HUDEP-2 (cell line): ENCODE measurements around the gene RPRD1A.
A peak's percentile ranks its signal among the peaks of the same experiment; 100 is the strongest.
"Not testable (repeated sequence)": the region's sequence is repeated elsewhere in the genome, so short reads cannot be mapped to it uniquely, and the experiment has no call there.

ENCODE experiments used
- DNase-seq, 76 experiments: peaks; one replicate each; lab custom pipeline; 2025; ENCODE audit not compliant: unreplicated experiment in 76 of 76; lab: John Stamatoyannopoulos, UW

Gene RPRD1A, protein sequence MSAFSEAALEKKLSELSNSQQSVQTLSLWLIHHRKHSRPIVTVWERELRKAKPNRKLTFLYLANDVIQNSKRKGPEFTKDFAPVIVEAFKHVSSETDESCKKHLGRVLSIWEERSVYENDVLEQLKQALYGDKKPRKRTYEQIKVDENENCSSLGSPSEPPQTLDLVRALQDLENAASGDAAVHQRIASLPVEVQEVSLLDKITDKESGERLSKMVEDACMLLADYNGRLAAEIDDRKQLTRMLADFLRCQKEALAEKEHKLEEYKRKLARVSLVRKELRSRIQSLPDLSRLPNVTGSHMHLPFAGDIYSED

GRCh38 chr18:36067055-36067957 is at the start of gene RPRD1A:
Gene RPRD1A (minus strand): TSS chr18:36067559. CDS start chr18:36067404, 155 bp downstream.
- peak; percentile 57 to 100 (median 96) for DNase-seq

- DNase-seq: not testable (repeated sequence)
Observed at GRCh38 chr18:36116771-36117170, 49.4 kb upstream of the RPRD1A start.

DNA sequence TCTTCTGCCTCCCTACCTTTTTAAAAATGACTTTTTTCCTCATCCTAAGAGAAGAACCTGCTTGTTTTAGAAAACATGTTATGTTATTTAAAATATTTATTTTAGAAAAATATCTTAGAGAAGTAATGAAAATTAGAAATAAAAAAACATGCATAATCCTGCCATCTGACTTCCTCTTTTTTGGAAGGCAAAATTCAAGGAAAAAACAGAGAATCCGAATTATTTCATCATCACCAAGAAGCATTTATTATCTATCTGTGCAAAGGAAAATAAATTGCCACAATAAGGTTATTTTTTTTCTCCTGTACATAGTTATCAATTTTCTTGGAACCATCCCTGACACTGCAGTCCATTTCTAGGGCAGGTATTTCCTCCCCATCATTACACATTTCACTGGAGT is 47.4 kb upstream of the RPRD1A start:
- no peak for DNase-seq

- no peak for DNase-seq
Observed at GRCh38 chr18:36114251-36114650, 46.9 kb upstream of the RPRD1A start.

GRCh38 chr18:36112302-36112701 is 44.9 kb upstream of the RPRD1A start:
- DNase-seq: no peak

- DNase-seq: no peak
Observed at GRCh38 chr18:36109737-36110136, 42.4 kb upstream of the RPRD1A start.

GRCh38 chr18:36108601-36109000 is 41.2 kb upstream of the RPRD1A start:
- no peak for DNase-seq

DNA sequence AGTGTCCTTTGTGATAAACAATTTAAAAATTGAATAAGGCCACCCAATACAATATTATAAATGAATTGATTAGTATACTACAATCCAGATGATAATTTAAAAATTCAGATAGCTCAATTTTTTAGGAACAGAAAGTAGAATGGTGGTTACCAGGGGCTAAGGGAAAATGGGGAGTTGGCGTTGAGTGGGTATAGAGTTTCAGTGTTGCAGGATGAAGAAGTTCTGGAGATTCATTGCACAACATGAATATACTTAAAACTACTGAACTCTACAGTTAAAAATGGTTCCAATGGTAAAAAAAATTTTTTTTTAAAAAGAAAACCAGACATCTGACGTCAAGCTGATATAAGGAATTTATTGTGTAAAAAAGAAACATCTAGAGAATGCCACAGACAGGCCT is 40.8 kb upstream of the RPRD1A start:
- DNase-seq: no peak

- DNase-seq: no peak
Observed at GRCh38 chr18:36107477-36107876, 40.1 kb upstream of the RPRD1A start.

DNA sequence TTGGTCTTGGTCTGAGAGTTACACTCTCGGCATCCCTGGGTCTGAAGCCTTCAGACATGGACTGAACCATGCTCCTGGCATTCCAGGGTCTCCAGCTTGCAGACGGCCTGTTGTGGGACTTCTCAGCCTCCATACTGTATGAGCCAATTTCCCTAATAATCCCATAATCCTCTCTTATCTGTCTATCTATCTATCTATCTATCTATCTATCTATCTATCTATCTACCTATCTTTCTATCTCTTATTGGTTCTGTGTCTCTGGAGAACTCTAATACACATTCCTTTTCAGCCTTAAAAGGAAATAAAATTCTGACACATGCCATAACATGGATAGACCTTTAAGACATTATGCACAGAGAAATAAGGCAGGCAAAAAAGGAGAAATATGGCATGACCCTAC is 37.4 kb upstream of the RPRD1A start:
- no peak for DNase-seq

GRCh38 chr18:36101943-36102342 is 34.6 kb upstream of the RPRD1A start:
- no peak for DNase-seq

DNA sequence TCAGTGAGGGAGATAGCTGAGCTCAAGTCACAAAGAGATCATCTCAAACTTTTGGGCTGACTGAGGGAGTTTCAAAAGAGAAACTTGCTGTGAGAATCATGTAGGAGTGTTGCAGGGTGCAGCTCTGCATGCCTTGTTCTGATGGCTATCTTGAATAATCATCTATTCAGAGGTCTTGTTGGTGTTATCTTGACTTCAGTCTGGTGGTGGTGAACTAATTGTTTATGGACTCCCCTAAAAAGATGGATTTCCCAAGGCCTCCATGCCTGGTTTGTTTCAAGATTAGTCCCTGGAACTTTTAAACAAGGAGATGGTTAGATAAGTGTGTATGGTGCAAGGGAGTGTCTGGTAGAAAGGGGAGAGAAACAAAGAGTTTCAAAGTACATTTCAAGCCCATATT is 32.0 kb upstream of the RPRD1A start:
- DNase-seq: peak in 12 of 76 experiments; percentile 7 to 62 (median 20)

- no peak for DNase-seq
Observed at GRCh38 chr18:36096955-36097354, 29.6 kb upstream of the RPRD1A start.

GRCh38 chr18:36095936-36096519 is 28.7 kb upstream of the RPRD1A start:
- DNase-seq: peak in 25 of 76 experiments; percentile 1 to 68 (median 33)

DNA sequence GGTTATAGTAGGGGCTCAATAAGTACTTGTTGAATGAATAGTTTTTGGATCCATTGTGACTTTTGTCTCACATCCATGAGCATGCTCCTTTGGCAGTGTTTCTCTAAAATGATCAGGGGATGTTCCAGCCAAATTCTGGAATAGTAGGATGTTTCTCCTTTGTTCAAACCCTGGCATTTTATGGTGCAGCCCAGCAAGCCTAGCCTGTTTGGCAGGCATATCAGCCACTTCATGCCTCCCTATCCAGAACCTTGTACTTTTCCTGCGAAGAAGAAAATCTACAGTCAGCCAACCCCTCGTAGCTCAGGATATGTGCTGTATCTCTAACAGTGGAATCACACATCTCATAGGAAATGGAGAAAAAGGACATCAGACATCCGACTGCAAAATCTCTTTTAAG is 27.1 kb upstream of the RPRD1A start:
- no peak for DNase-seq

DNA sequence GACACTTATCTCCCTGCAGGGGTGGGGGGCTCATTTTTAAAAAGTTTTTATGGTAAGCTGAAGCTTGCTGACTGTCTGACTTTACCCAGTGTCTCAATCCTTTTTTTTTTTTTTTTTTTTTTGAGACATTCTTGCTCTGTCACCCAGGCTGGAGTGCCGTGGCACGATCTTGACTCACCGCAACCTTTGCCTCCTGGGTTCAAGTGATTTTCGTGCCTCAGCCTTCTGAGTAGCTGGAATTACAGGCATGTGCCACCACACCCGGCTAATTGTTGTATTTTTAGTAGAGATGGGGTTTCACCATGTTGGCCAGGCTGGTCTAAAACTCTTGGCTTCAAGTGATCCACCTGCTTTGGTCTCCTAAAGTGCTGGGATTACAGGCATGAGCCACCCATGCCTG is 24.8 kb upstream of the RPRD1A start:
- not testable (repeated sequence) for DNase-seq

DNA sequence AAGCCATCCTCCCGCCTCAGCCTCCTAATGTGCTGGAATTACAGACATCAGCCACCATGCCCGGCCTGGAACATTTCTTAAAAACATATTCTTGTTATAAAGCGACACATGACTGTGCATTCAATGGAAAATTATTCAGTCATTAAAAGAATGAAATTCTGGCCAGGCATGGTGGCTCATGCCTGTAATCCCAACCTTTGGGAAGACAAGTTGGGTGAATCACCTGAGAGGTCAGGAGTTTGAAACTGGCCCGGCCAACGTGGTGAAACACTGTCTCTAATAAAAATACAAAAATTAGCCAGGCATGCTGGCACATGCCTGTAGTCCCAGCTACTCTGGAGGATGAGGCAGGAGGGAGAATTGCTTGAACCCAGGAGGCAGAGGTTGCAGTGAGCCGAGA is 21.6 kb upstream of the RPRD1A start:
- no peak for DNase-seq

DNA sequence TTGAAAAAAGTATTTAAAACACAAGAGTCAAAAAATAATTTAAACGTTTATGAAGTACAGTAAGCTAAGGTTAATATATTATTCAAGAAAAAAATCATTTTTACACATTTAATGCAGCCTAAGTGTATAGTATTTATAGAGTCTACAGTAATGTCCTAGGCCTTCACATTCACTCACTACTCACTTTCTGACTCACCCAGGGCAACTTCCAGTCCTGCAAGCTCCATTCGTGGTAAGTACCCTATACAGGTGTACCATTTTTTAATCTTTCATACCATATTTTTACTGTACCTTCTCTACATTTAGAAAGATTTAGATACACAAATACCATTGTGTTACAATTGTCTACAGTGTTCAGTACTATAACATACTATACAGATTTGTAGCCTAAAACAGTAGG is 20.9 kb upstream of the RPRD1A start:
- no peak for DNase-seq

DNA sequence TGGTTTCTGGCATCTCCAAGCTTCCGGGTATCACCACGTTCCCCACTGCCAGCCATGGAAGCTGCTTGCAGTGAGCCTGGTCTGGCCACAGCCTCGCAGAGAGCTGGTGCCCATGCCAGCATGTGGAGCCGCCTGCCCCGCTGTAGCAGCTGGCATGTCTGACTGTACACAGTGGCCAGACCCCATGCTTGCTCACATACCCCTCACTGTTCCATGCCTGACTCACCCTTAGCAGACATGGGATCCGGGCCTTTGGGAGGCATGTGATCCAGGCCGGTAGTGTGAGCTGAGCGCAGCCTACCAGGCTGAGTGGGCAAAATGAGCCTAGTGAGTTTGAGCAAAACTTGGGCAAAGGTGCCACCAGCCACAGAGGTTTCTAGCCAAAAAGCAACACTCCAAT is 18.8 kb upstream of the RPRD1A start:
- no peak for DNase-seq

DNA sequence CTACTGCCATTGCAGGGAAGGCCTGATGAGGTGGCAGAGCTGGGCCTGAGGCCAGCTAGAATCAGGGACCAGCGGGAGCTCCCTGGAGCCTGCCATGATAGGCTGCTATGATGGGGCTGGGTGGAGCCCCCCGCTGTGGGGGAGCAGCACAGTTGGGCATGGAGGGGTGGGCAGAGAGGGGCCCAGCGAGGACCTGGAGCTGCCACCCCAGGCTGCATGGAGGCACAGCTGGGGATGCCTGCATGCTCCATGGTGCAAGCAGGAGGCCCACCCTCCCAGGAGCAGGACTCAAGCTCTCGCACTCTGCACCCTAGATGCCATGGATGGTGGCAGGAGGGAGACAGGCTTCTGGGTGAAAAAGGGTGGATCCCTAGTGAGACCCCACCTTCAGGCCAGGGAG is 17.8 kb upstream of the RPRD1A start:
- no peak for DNase-seq

GRCh38 chr18:36083729-36084128 is 16.4 kb upstream of the RPRD1A start:
- no peak for DNase-seq
